Measurements from ENCODE around the gene SUCLG2. TPM values are rescaled to one million over a fixed set of nuclear protein-coding genes. Genes with fewer than 3 reads are reported as not detected.

Gene SUCLG2
- total RNA-seq, 2 donors from 2014 or later, result 43.8 to 48.1 TPM

DNA sequence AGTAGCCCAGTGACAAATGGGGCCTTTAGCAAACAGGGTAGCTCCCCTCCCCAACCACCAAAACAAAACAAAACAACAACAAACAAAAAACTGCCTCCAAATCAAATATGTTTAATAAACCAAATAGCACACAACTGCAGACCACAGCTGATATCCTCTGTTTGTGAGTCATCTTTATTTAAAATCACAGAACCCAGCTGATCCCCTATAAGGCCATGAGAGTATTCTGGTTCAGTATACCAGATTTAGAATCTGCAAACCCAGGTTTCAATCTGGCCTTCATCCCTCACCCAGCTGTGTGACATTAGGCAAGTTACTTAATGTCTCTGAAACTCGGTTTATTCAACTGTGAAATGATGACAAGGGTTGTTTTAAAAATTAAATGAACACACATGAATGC lies 124.5 kb downstream of the SUCLG2 start:
- Mint-ChIP-seq H3K27ac (no peak overlapping the region), H3K4me1 (peaks cover 8% of the 10 kb centered on the region), H3K27me3 (no peaks in the 10 kb centered on the region), H3K4me3 (no peak overlapping the region), H3K36me3 (ENCODE audit: low read depth) (peaks cover 8% of the 10 kb centered on the region)
- ATAC-seq (no peak), DNase-seq (no peak)
- H3K9me3 ChIP-seq (ENCODE audit: control insufficient read depth, low read length, poor library complexity, severe bottlenecking), result no peaks in the 10 kb centered on the region

DNA sequence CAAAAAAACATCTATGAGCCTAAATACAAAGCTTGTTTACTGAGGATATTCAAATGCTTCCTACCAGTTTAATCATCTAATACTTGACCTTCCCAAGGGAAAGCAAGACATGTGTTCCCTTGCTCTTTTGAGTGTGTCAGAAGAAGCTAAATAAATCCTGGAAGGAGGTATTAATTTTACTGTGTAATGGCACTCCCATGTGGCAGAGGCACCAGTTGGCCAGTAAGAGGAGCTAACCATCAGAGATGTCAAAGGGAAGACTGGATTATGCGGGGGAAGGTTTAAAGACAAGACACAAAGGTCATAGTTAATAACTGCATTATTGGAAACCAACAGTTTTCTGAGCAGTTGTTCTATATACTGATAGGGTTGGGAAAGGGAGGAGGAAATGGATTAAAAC lies 125.1 kb downstream of the SUCLG2 start:
- no peak overlapping the region for H3K27ac Mint-ChIP-seq
- H3K9me3 ChIP-seq (ENCODE audit: control insufficient read depth, low read length, poor library complexity, severe bottlenecking), result no peaks in the 10 kb centered on the region
- no peak for DNase-seq
- H3K27me3 Mint-ChIP-seq, result no peaks in the 10 kb centered on the region
- peaks cover 8% of the 10 kb centered on the region for H3K36me3 Mint-ChIP-seq (ENCODE audit: low read depth)
- H3K4me1 Mint-ChIP-seq, result peaks cover 8% of the 10 kb centered on the region
- no peak for ATAC-seq
- no peak overlapping the region for H3K4me3 Mint-ChIP-seq

DNA sequence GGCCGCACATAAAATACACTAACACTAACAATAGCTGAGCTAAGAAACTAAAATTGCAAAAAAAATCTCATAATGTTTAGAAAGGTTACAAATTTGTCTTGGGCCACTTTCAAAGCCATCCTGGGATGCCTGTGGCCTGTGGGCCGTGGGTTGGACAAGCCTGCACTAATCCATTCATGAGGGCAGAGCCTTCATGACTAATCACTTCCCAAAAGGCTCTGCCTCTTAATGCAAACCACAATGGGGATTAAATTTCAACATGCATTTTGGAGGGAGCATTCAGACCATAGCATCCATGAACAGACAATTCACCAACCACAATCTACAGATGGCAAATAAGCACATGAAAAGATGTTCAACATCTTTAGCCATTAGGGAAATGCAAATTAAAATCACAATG lies 128.2 kb downstream of the SUCLG2 start:
- no peak for ATAC-seq
- no peak for DNase-seq
- H3K9me3 ChIP-seq (ENCODE audit: control insufficient read depth, low read length, poor library complexity, severe bottlenecking), result no peaks in the 10 kb centered on the region
- Mint-ChIP-seq H3K4me1 (peaks cover 2% of the 10 kb centered on the region), H3K27me3 (no peaks in the 10 kb centered on the region), H3K27ac (no peak overlapping the region), H3K36me3 (ENCODE audit: low read depth) (peaks cover 8% of the 10 kb centered on the region), H3K4me3 (no peak overlapping the region)

DNA sequence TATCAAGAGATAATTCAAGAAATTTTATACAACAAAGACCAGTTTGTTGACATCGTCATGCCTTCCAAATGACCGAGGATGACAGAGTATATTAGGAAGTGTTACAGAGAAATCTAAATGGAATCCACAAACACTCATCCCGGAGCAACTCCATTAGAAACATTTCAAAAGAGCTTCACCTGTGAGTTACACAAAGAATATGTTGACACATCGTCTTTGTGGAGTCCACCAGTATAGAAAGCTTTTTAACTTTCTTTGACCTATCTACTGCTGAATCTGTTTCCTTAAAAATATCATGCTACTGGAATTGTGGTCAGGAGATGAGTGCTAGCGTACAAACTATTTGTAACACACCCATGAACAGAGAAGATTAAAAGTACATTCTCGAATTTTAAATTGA lies 130.4 kb downstream of the SUCLG2 start:
- Mint-ChIP-seq H3K36me3 (ENCODE audit: low read depth) (peaks cover 11% of the 10 kb centered on the region), H3K27me3 (no peaks in the 10 kb centered on the region), H3K4me3 (no peak overlapping the region), H3K27ac (no peak overlapping the region), H3K4me1 (peaks cover 2% of the 10 kb centered on the region)
- ATAC-seq (no peak), DNase-seq (no peak)
- no peaks in the 10 kb centered on the region for H3K9me3 ChIP-seq (ENCODE audit: control insufficient read depth, low read length, poor library complexity, severe bottlenecking)

DNA sequence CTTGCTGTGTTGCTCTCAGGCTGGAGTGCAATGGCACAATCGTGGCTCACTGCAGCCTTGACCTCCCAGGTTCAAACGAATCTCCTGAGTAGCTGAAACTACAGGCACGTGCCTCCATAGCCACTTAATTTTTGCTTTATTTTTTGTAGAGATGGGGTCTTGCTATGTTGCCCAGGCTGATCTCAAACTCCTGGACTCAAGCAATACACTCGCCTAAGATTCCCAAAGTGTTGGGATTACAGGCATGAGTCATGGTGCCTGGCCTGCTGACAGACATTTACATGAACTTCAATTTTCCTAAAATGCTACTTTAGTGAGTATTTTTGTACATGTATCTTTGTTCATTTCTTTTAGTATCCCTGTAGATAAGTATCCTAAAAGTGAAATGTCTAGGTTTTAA lies 132.3 kb downstream of the SUCLG2 start:
- peaks cover 4% of the 10 kb centered on the region for H3K36me3 Mint-ChIP-seq (ENCODE audit: low read depth)

DNA sequence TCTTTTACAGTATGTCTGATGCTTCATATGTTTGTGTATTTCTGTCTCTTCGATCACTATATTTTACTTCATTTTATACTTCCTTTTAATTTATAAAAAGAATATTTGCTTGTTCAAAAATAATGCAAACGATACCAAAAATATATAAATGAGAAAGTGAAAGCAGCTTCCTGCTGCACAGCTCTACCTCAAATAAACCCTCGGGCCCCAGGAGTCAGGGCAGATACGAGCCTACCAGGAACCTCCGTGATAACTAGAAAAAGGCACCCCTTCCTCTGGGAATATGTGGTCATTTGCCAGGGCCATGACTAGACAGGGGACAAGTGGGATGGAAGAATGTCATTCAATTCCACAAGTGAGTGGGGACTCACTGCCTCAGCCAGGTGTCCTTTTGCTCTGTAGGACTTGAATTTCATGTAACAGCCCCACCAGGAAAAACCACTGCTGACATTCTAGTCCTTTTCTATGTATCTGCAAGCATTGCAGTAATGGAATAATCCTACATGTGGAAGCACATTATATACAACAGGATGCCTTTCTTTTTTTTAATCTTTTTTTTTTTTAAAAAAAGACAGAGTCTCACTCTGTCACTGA lies 133.3 kb downstream of the SUCLG2 start:
- DNase-seq, result no peak

More for the DNA sequence above, 132.3 kb downstream of the SUCLG2 start:
- DNase-seq, result no peak
- no peaks in the 10 kb centered on the region for H3K4me1 Mint-ChIP-seq
- H3K27me3 Mint-ChIP-seq, result no peaks in the 10 kb centered on the region
- no peak overlapping the region for H3K27ac Mint-ChIP-seq
- H3K9me3 ChIP-seq (ENCODE audit: control insufficient read depth, low read length, poor library complexity, severe bottlenecking), result no peaks in the 10 kb centered on the region
- no peak for ATAC-seq
- no peak overlapping the region for H3K4me3 Mint-ChIP-seq

DNA sequence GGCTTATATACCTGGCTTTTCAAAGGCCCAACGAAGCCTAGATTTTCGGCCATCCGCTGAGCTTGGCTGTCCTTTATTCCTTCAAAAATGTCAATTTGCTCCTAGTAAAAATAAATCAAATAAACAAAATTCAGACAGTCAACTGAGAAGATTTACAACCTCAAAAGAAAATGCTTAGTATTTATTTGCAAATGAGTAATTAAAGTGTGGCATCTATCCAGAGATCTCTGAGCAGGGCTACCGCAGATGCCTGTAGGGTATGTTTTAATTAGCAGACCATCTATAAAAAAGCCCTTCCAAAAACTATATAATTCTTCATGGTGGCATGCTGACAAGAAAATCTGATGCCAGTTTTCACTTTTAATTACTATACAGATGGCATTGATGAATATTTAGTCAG lies 136.2 kb downstream of the SUCLG2 start:
- Mint-ChIP-seq H3K27ac (no peak overlapping the region), H3K4me1 (no peaks in the 10 kb centered on the region), H3K36me3 (ENCODE audit: low read depth) (peaks cover 2% of the 10 kb centered on the region), H3K4me3 (no peak overlapping the region), H3K27me3 (no peaks in the 10 kb centered on the region)
- ATAC-seq (no peak), DNase-seq (no peak)
- no peaks in the 10 kb centered on the region for H3K9me3 ChIP-seq (ENCODE audit: control insufficient read depth, low read length, poor library complexity, severe bottlenecking)

More for the DNA sequence above, 133.3 kb downstream of the SUCLG2 start:
- Mint-ChIP-seq H3K4me1 (no peaks in the 10 kb centered on the region), H3K4me3 (no peak overlapping the region), H3K27ac (no peak overlapping the region), H3K36me3 (ENCODE audit: low read depth) (peaks cover 2% of the 10 kb centered on the region), H3K27me3 (no peaks in the 10 kb centered on the region)
- ATAC-seq, result no peak
- H3K9me3 ChIP-seq (ENCODE audit: control insufficient read depth, low read length, poor library complexity, severe bottlenecking), result no peaks in the 10 kb centered on the region

DNA sequence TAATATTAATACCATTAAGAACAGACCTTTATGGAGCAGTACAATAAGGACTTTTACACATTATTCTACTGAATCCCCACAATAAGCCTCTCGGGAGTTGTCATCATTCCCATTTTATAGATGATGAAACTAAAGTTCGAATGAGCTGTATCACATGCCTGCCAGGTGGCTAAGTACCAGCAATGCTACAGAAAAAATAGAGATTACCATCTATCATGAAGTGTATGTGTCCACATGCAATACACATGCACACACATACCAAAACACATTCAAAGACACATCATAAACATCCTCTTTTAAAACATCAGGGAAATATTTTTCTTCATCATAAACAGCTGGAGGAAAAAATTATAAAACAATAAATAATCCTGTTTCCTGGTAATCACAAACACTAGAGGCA lies 136.6 kb downstream of the SUCLG2 start:
- no peak for DNase-seq
- Mint-ChIP-seq H3K27ac (no peak overlapping the region), H3K27me3 (no peaks in the 10 kb centered on the region), H3K36me3 (ENCODE audit: low read depth) (peaks cover 2% of the 10 kb centered on the region), H3K4me3 (no peak overlapping the region), H3K4me1 (no peaks in the 10 kb centered on the region)
- no peak for ATAC-seq
- H3K9me3 ChIP-seq (ENCODE audit: control insufficient read depth, low read length, poor library complexity, severe bottlenecking), result no peaks in the 10 kb centered on the region

DNA sequence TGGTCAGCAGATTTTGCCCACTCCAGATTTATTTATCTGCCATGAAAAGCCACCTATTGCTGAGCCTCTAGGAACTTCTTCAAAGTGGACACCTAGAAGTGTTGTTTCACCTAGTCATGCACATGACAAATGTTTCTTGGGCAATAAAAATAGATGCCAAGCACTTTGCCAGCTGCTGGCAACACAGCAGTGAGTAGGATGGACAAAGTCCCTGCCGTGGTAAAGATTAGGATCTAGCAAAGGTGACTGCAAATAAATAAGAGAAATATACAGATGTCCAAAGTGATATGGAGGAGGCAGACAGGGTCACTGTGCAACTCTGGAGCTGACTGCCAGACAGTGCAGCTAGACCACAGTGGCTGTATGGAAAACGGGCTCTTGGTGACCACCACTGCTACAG lies 137.9 kb downstream of the SUCLG2 start:
- H3K27me3 Mint-ChIP-seq, result no peaks in the 10 kb centered on the region
- peaks cover 5% of the 10 kb centered on the region for H3K36me3 Mint-ChIP-seq (ENCODE audit: low read depth)

DNA sequence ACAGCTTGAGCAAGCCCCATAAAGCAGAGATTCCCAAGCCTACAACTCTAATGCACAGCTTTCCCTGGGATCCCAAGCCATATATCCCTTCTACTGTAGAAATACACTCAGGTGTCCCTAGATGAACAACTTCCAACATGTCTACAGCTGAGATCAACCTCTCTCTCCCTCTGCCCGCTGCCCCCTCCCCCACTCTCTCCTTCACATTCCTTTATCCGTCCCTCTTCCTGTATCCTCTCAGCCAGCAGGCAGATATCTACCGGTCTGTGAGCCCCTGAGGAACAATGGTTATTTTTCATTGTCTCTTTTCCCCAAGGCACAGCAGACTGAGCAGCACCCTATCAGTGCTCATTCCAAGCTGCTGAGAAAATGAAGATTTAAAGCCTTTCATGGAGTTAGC lies 138.6 kb downstream of the SUCLG2 start:
- no peak overlapping the region for H3K4me3 Mint-ChIP-seq
- ATAC-seq (no peak), DNase-seq (no peak)
- no peaks in the 10 kb centered on the region for H3K9me3 ChIP-seq (ENCODE audit: control insufficient read depth, low read length, poor library complexity, severe bottlenecking)
- H3K27ac Mint-ChIP-seq, result no peak overlapping the region
- H3K27me3 Mint-ChIP-seq, result no peaks in the 10 kb centered on the region
- peaks cover 3% of the 10 kb centered on the region for H3K4me1 Mint-ChIP-seq
- peaks cover 5% of the 10 kb centered on the region for H3K36me3 Mint-ChIP-seq (ENCODE audit: low read depth)

More for the DNA sequence above, 137.9 kb downstream of the SUCLG2 start:
- ATAC-seq (no peak), DNase-seq (no peak)
- H3K27ac Mint-ChIP-seq, result no peak overlapping the region
- H3K4me3 Mint-ChIP-seq, result no peak overlapping the region
- H3K9me3 ChIP-seq (ENCODE audit: control insufficient read depth, low read length, poor library complexity, severe bottlenecking), result no peaks in the 10 kb centered on the region
- H3K4me1 Mint-ChIP-seq, result peaks cover 3% of the 10 kb centered on the region

DNA sequence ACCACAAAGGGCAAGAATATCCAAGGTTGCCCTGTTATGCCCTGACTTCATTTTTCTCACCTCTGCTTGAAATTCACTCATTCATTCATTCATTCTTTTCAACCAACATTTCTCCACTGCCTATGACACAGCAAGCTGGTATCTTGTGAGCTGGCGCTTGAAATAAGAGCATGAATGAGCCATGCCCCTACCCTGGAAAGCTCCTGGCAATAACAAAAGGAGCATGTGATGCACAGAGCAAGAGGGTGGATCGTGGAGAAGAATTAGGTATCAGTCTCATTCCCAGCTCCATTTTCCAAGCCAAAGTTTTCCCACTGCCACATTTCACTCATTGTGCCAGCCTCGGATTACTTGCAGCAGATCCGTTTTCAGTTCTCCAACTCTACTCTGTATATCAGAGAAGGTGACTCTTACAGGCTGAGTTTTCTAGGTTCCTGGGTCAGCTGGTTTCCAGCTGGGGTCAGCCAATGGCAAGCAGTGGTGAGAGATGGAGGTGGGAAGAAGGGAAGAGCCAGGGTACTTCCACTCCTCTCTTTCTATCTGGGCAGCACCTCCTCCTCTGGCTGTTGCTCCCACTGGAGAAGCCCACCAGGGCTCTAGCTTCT lies 144.8 kb downstream of the SUCLG2 start:
- peaks cover 3% of the 10 kb centered on the region for H3K4me1 Mint-ChIP-seq
- H3K27ac Mint-ChIP-seq, result no peak overlapping the region
- no peaks in the 10 kb centered on the region for H3K27me3 Mint-ChIP-seq
- DNase-seq (no peak), ATAC-seq (no peak)
- no peaks in the 10 kb centered on the region for H3K9me3 ChIP-seq (ENCODE audit: control insufficient read depth, low read length, poor library complexity, severe bottlenecking)
- H3K36me3 Mint-ChIP-seq (ENCODE audit: low read depth), result peaks cover 4% of the 10 kb centered on the region
- no peak overlapping the region for H3K4me3 Mint-ChIP-seq

DNA sequence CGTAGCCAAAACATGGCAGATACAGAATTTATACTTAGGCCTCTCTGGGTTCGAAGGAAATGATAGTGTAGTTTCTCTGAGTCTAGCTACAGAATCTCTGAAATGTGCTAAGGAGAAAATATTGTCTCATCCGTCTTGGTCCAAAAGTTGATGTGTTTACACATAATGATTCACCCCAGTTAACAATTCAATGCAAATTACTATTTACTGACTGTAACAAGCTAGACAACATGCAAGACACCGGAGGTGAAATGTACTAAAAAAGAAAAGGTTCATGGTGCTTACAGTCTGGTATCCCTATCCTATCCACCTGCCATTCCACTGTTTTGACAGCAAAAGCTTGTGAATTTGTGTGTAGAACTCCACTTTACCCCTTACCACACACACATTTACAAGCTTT lies 146.8 kb downstream of the SUCLG2 start:
- Mint-ChIP-seq H3K36me3 (ENCODE audit: low read depth) (peaks cover 3% of the 10 kb centered on the region), H3K4me1 (peaks cover 1% of the 10 kb centered on the region), H3K27ac (no peak overlapping the region), H3K4me3 (no peak overlapping the region), H3K27me3 (no peaks in the 10 kb centered on the region)
- H3K9me3 ChIP-seq (ENCODE audit: control insufficient read depth, low read length, poor library complexity, severe bottlenecking), result no peaks in the 10 kb centered on the region
- ATAC-seq, result no peak
- no peak for DNase-seq

DNA sequence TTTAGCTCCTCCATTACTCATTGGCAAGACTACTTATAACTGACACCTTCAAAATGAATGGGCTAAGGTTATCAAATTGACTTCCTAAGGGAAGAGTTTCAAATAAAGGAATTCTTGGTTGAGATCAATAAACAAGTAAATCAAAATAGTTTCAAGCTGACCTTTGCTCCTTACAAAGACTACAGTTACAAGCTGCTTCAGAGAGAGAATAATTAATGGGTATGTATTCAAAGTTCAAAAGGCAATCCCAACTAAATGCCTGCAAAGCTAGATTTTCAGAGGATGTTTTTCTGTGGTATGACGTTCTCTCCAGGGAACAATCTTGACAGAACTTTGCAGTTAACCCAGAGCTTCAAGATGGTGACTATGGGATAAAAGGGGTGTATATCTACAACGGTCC lies 153.7 kb downstream of the SUCLG2 start:
- Mint-ChIP-seq H3K4me3 (no peak overlapping the region), H3K4me1 (no peaks in the 10 kb centered on the region), H3K36me3 (ENCODE audit: low read depth) (peaks cover 2% of the 10 kb centered on the region), H3K27me3 (no peaks in the 10 kb centered on the region), H3K27ac (no peak overlapping the region)
- no peak for DNase-seq
- H3K9me3 ChIP-seq (ENCODE audit: control insufficient read depth, low read length, poor library complexity, severe bottlenecking), result no peaks in the 10 kb centered on the region
- ATAC-seq, result no peak

DNA sequence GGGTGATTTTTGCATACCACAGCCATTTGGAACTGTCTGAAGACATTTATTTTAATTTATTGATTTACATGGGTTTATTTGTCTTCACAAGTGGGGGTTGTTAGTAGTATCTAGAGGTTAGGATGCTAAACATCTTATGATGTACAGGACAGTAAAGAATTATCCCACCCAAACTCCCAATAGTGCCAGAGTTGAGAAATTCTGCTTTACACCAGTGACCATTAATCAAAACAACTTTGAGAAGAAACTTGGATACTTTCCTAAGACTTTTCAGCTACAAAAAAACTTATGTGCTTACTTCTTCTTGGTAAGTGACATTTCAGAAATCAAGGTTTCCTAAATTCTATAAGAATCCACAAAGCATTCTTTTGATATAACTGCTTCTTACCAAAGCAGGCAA lies 156.7 kb downstream of the SUCLG2 start:
- H3K36me3 Mint-ChIP-seq (ENCODE audit: low read depth), result peaks cover 10% of the 10 kb centered on the region

More for the DNA sequence above, 156.7 kb downstream of the SUCLG2 start:
- no peak for DNase-seq
- ATAC-seq, result no peak
- no peaks in the 10 kb centered on the region for H3K9me3 ChIP-seq (ENCODE audit: control insufficient read depth, low read length, poor library complexity, severe bottlenecking)
- Mint-ChIP-seq H3K27me3 (no peaks in the 10 kb centered on the region), H3K4me3 (no peak overlapping the region), H3K27ac (no peak overlapping the region), H3K4me1 (no peaks in the 10 kb centered on the region)
